Cardiac muscle cell (in vitro differentiated cells and primary cell): ENCODE measurements around the gene ARF1. TPM values are rescaled to one million over a fixed set of nuclear protein-coding genes. Genes with fewer than 3 reads are reported as not detected.

Experiments used
- DNase-seq, 2 donors: peaks; one replicate each; pipeline versions ENCODE4 v3.0.0 to v3.0.0-alpha.2; 2010 to 2017; ENCODE audit warnings: low read depth in 1 of 2, low spot score in 1 of 2
- H3K27ac ChIP-seq: fragments of 200-600 bp; sonication (generic); 2 replicates; pipeline ENCODE4 v1.5.1; 2016
- H3K27me3 ChIP-seq: fragments of 200-600 bp; sonication (generic); 2 replicates; pipeline ENCODE4 v1.6.0; 2016; ENCODE audit warnings: control low read depth
- H3K36me3 ChIP-seq: fragments of 200-600 bp; sonication (generic); 2 replicates; pipeline ENCODE4 v1.5.1; 2016; ENCODE audit warnings: control low read depth
- H3K4me1 ChIP-seq: fragments of 200-600 bp; sonication (generic); 2 replicates; pipeline ENCODE4 v1.8.1; 2017; ENCODE audit warnings: low read depth, mild to moderate bottlenecking, mixed run types
- H3K4me3 ChIP-seq: fragments of 200-600 bp; sonication (generic); 2 replicates; pipeline ENCODE4 v1.5.1; 2016; ENCODE audit warnings: mild to moderate bottlenecking
- H3K9me3 ChIP-seq: fragments of 200-600 bp; sonication (generic); 2 replicates; pipeline ENCODE4 v1.5.1; 2017; ENCODE audit warnings: low read depth, mild to moderate bottlenecking, control low read depth
- polyA plus RNA-seq: library from polyadenylated mRNA; unstranded; fragments of >200 nt; fragmentation: Nextera tagmentation; extraction: Ambion mirVana; gene quantifications from 2 replicates; pipeline ENCODE4 v1.2.1, GENCODE V29; 2016
- total RNA-seq: library from RNA; depleted of rRNA; stranded (reverse); fragments of >200 nt; gene quantifications from 2 replicates; pipeline ENCODE4 v1.2.3, GENCODE V29; 2016
- TF ChIP-seq, protein P1 (sequence below): IDR thresholded peaks from 2 replicates; pipeline ENCODE4 v1.5.1; 2012; ENCODE audit warnings: low read depth, mild to moderate bottlenecking, low read length

ARF1 gene
- total and polyA plus RNA-seq, 2 experiments from 2014 or later: 499 to 662 TPM

GRCh38 chr1:228070173-228070572 lies 12.3 kb upstream of the ARF1 start:
- H3K4me3 ChIP-seq: no peak overlapping the region
- H3K27ac ChIP-seq: no peak overlapping the region
- H3K36me3 ChIP-seq: no peaks in the 10 kb centered on the region
- TF ChIP-seq, protein P1, sequence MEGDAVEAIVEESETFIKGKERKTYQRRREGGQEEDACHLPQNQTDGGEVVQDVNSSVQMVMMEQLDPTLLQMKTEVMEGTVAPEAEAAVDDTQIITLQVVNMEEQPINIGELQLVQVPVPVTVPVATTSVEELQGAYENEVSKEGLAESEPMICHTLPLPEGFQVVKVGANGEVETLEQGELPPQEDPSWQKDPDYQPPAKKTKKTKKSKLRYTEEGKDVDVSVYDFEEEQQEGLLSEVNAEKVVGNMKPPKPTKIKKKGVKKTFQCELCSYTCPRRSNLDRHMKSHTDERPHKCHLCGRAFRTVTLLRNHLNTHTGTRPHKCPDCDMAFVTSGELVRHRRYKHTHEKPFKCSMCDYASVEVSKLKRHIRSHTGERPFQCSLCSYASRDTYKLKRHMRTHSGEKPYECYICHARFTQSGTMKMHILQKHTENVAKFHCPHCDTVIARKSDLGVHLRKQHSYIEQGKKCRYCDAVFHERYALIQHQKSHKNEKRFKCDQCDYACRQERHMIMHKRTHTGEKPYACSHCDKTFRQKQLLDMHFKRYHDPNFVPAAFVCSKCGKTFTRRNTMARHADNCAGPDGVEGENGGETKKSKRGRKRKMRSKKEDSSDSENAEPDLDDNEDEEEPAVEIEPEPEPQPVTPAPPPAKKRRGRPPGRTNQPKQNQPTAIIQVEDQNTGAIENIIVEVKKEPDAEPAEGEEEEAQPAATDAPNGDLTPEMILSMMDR: no peak
- H3K27me3 ChIP-seq: peaks cover 42% of the 10 kb centered on the region
- no peaks in the 10 kb centered on the region for H3K9me3 ChIP-seq
- peaks cover 6% of the 10 kb centered on the region for H3K4me1 ChIP-seq
- DNase-seq: no peak

- Histone ChIP-seq H3K36me3 (no peaks in the 10 kb centered on the region), H3K4me3 (no peak overlapping the region), H3K4me1 (peaks cover 6% of the 10 kb centered on the region), H3K9me3 (no peaks in the 10 kb centered on the region), H3K27me3 (peaks cover 42% of the 10 kb centered on the region), H3K27ac (no peak overlapping the region)
- TF ChIP-seq, protein P1: no peak
- DNase-seq: no peak
Measured at GRCh38 chr1:228070851-228071250, 11.7 kb upstream of the ARF1 start.

- Histone ChIP-seq H3K9me3 (no peaks in the 10 kb centered on the region), H3K4me3 (no peak overlapping the region), H3K27me3 (peaks cover 39% of the 10 kb centered on the region), H3K4me1 (peaks cover 6% of the 10 kb centered on the region), H3K27ac (no peak overlapping the region), H3K36me3 (no peaks in the 10 kb centered on the region)
- DNase-seq: no peak
- TF ChIP-seq, protein P1: no peak
Measured at GRCh38 chr1:228071839-228072657, 10.5 kb upstream of the ARF1 start.

GRCh38 chr1:228072658-228073043 lies 9.9 kb upstream of the ARF1 start:
- H3K4me1 ChIP-seq: peaks cover 6% of the 10 kb centered on the region
- peaks cover 34% of the 10 kb centered on the region for H3K27me3 ChIP-seq

DNA sequence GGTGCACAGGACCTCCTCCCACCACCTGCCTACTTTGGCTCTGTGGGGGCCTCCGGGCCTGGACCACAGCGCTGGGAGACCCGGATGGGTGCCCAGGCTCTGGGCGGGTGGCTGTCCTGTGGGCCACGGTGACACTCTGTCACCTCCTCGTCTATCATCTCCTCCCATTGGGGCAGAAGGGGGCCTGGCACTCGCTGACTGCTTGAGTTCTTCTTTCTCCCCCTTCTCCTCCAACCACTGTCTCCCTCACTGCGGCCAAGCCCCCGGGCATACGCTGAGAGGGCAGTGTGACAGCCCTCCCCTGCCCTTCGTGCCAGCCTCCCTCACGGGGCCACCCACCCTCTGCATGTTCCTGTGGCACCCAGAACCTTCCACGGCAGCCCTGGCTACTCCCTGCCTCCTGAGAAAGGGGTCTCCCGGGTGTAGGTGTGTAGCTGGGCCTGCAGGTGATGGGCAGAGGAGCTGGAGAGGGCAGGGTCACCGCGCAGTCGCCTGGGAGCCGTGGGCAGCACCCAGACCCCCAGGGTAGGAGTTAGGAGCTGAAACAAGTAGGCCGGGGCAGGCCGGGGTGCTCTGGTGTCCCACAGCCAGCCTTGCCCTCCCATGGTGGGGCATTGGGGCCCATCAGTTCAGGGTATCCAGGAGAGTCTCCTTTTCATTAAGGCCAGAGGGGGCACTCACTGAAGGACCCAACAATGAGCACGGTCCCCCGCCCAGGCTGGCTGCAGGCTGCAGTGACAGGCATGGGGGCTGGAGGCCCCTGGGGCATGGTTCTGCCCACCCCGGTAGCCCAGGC lies 9.2 kb upstream of the ARF1 start:
- no peak overlapping the region for H3K27ac ChIP-seq
- H3K9me3 ChIP-seq: no peaks in the 10 kb centered on the region
- H3K27me3 ChIP-seq: peaks cover 30% of the 10 kb centered on the region
- no peak overlapping the region for H3K4me3 ChIP-seq
- no peaks in the 10 kb centered on the region for H3K36me3 ChIP-seq
- peaks cover 6% of the 10 kb centered on the region for H3K4me1 ChIP-seq
- TF ChIP-seq, protein P1: no peak
- no peak for DNase-seq

More at GRCh38 chr1:228072658-228073043, 9.9 kb upstream of the ARF1 start:
- DNase-seq: no peak
- no peaks in the 10 kb centered on the region for H3K36me3 ChIP-seq
- TF ChIP-seq, protein P1: no peak
- no peaks in the 10 kb centered on the region for H3K9me3 ChIP-seq
- no peak overlapping the region for H3K27ac ChIP-seq
- H3K4me3 ChIP-seq: no peak overlapping the region
